Stomach smooth muscle (tissue), 2 donors: ENCODE measurements around the gene GPANK1.

ENCODE experiments used
- H3K27ac ChIP-seq: one replicate; pipeline ENCODE4 v1.7.0; 2013; ENCODE audit warnings: mild to moderate bottlenecking, low read length, inconsistent platforms
- H3K27me3 ChIP-seq, 2 donors: one replicate each; pipeline ENCODE4 v1.7.0; 2013; ENCODE audit warnings: low read length in 2 of 2; ENCODE audit not compliant: insufficient read depth in 2 of 2, control insufficient read depth in 1 of 2
- H3K36me3 ChIP-seq, 2 donors: one replicate each; pipeline ENCODE4 v1.7.0; 2013; ENCODE audit warnings: low read length in 2 of 2; ENCODE audit not compliant: control insufficient read depth in 2 of 2, insufficient read depth in 2 of 2
- H3K4me1 ChIP-seq: one replicate; pipeline ENCODE4 v1.7.0; 2013; ENCODE audit warnings: low read length; ENCODE audit not compliant: control insufficient read depth, insufficient read depth
- H3K4me3 ChIP-seq, 2 donors: one replicate each; pipeline ENCODE4 v1.7.0; 2013; ENCODE audit warnings: low read length in 2 of 2
- H3K9ac ChIP-seq, 2 donors: one replicate each; pipeline ENCODE4 v1.7.0; 2013; ENCODE audit warnings: low read length in 2 of 2, mild to moderate bottlenecking in 1 of 2
- H3K9me3 ChIP-seq, 2 donors: one replicate each; pipeline ENCODE4 v1.7.0; 2013; ENCODE audit warnings: low read length in 2 of 2; ENCODE audit not compliant: control insufficient read depth in 2 of 2
- donor health status: healthy.
- donor health status: Pancreatic carcinoma.

GPANK1 gene

GRCh38 chr6:31627690-31628287 lies 37.0 kb downstream of the GPANK1 start:
- Histone ChIP-seq H3K36me3 (peaks cover 73 to 77% of the 10 kb centered on the region in 2 donors), H3K9ac (peak overlapping the region in 1 of 2 donors; percentile 13), H3K9me3 (no peaks in the 10 kb centered on the region), H3K27me3 (no peaks in the 10 kb centered on the region), H3K27ac (no peak overlapping the region), H3K4me3 (no peak overlapping the region), H3K4me1 (no peaks in the 10 kb centered on the region)

GRCh38 chr6:31626952-31627351 lies 37.8 kb downstream of the GPANK1 start:
- Histone ChIP-seq H3K27me3 (no peaks in the 10 kb centered on the region), H3K4me1 (peaks cover 6% of the 10 kb centered on the region), H3K9me3 (no peaks in the 10 kb centered on the region), H3K4me3 (no peak overlapping the region), H3K36me3 (peaks cover 73 to 78% of the 10 kb centered on the region in 2 donors), H3K9ac (no peak overlapping the region), H3K27ac (no peak overlapping the region)

- peaks cover 15% of the 10 kb centered on the region for H3K4me1 ChIP-seq
- no peaks in the 10 kb centered on the region for H3K9me3 ChIP-seq
- H3K36me3 ChIP-seq: peaks cover 55 to 60% of the 10 kb centered on the region in 2 donors
- no peak overlapping the region for H3K27ac ChIP-seq
- no peak overlapping the region for H3K9ac ChIP-seq
- no peaks in the 10 kb centered on the region for H3K27me3 ChIP-seq
- no peak overlapping the region for H3K4me3 ChIP-seq
These were observed 40.7 kb downstream of the GPANK1 start for GRCh38 chr6:31624070-31624469.

- Histone ChIP-seq H3K9me3 (no peaks in the 10 kb centered on the region), H3K36me3 (peaks cover 42 to 49% of the 10 kb centered on the region in 2 donors), H3K27me3 (no peaks in the 10 kb centered on the region), H3K4me1 (peaks cover 15% of the 10 kb centered on the region), H3K4me3 (peak overlapping the region; percentile 89 to 91), H3K9ac (peak overlapping the region in 1 of 2 donors; percentile 100), H3K27ac (no peak overlapping the region)
These were observed 42.1 kb downstream of the GPANK1 start for GRCh38 chr6:31622684-31623091.

GRCh38 chr6:31621991-31622390 lies 42.8 kb downstream of the GPANK1 start:
- Histone ChIP-seq H3K36me3 (peaks cover 37 to 42% of the 10 kb centered on the region in 2 donors), H3K9ac (peak overlapping the region; percentile 96 to 100), H3K4me3 (peak overlapping the region; percentile 89 to 91), H3K27ac (peak overlapping the region; percentile 97), H3K9me3 (no peaks in the 10 kb centered on the region), H3K4me1 (peaks cover 15% of the 10 kb centered on the region), H3K27me3 (no peaks in the 10 kb centered on the region)

- H3K9ac ChIP-seq: peak overlapping the region; percentile 96 to 100
- H3K4me1 ChIP-seq: peaks cover 15% of the 10 kb centered on the region
- H3K4me3 ChIP-seq: peak overlapping the region; percentile 89 to 91
- H3K9me3 ChIP-seq: no peaks in the 10 kb centered on the region
- peaks cover 32 to 36% of the 10 kb centered on the region in 2 donors for H3K36me3 ChIP-seq
- peak overlapping the region; percentile 97 for H3K27ac ChIP-seq
- H3K27me3 ChIP-seq: no peaks in the 10 kb centered on the region
These were observed 43.4 kb downstream of the GPANK1 start for GRCh38 chr6:31621320-31621939.

- Histone ChIP-seq H3K27ac (peak within 1 kb of the TSS; percentile 97), H3K36me3 (peaks cover 25 to 30% of the 10 kb centered on the region in 2 donors), H3K4me1 (peaks cover 15% of the 10 kb centered on the region), H3K9ac (peak within 1 kb of the TSS; percentile 96 to 100), H3K4me3 (peak within 1 kb of the TSS; percentile 89 to 91), H3K9me3 (no peaks in the 10 kb centered on the region), H3K27me3 (no peaks in the 10 kb centered on the region)
These were observed 44.0 kb downstream of the GPANK1 start, which contains the start of gene PRRC2A for GRCh38 chr6:31620586-31621319. Gene PRRC2A, plus strand, starts transcription at chr6:31620715. Its CDS starts 2,075 bp downstream, at chr6:31622790.

- no peaks in the 10 kb centered on the region for H3K27me3 ChIP-seq
- H3K9me3 ChIP-seq: no peaks in the 10 kb centered on the region
- H3K4me3 ChIP-seq: peak overlapping the region; percentile 68 to 83
- H3K4me1 ChIP-seq: peaks cover 15% of the 10 kb centered on the region
- H3K36me3 ChIP-seq: peaks cover 18 to 22% of the 10 kb centered on the region in 2 donors
- H3K27ac ChIP-seq: peak overlapping the region; percentile 97
- peak overlapping the region; percentile 77 to 96 for H3K9ac ChIP-seq
These were observed 44.8 kb downstream of the GPANK1 start for GRCh38 chr6:31619805-31620585.

GRCh38 chr6:31617010-31617409 lies 47.8 kb downstream of the GPANK1 start:
- H3K4me3 ChIP-seq: no peak overlapping the region
- H3K9ac ChIP-seq: no peak overlapping the region
- no peaks in the 10 kb centered on the region for H3K36me3 ChIP-seq
- H3K4me1 ChIP-seq: peaks cover 9% of the 10 kb centered on the region
- no peaks in the 10 kb centered on the region for H3K9me3 ChIP-seq
- H3K27ac ChIP-seq: no peak overlapping the region
- H3K27me3 ChIP-seq: no peaks in the 10 kb centered on the region

GRCh38 chr6:31615748-31616147 lies 49.0 kb downstream of the GPANK1 start:
- Histone ChIP-seq H3K27ac (no peak overlapping the region), H3K36me3 (no peaks in the 10 kb centered on the region), H3K9ac (no peak overlapping the region), H3K4me3 (no peak overlapping the region), H3K4me1 (no peaks in the 10 kb centered on the region), H3K27me3 (no peaks in the 10 kb centered on the region), H3K9me3 (no peaks in the 10 kb centered on the region)
